GM10266 (cell line): Measurements from ENCODE around the gene BACH2.
"Not testable (repeated sequence)": the region's sequence is repeated elsewhere in the genome, so short reads cannot be mapped to it uniquely, and the experiment has no call there.

Experiments used
- DNase-seq: peaks from one replicate; pipeline ENCODE4 v3.0.0; 2012; ENCODE audit errors: extremely low spot score
- CTCF ChIP-seq: IDR thresholded peaks from 2 replicates; pipeline ENCODE4 v1.5.1; 2012; ENCODE audit warnings: mild to moderate bottlenecking, low read depth; ENCODE audit not compliant: control insufficient read depth, insufficient read depth; ENCODE audit errors: missing control alignments

BACH2 gene

GRCh38 chr6:90035047-90035723 is 261.5 kb downstream of the BACH2 start:
- no peak for TF ChIP-seq CTCF
- no peak for DNase-seq

- no peak for TF ChIP-seq CTCF
- DNase-seq, result no peak
Observed at GRCh38 chr6:90033746-90034271, 262.8 kb downstream of the BACH2 start.

- DNase-seq, result not testable (repeated sequence)
Observed at GRCh38 chr6:90032489-90033212, 264.0 kb downstream of the BACH2 start.

- DNase-seq, result no peak
- no peak for TF ChIP-seq CTCF
Observed at GRCh38 chr6:90028995-90029635, 267.5 kb downstream of the BACH2 start.

- DNase-seq, result no peak
- no peak for TF ChIP-seq CTCF
Observed at GRCh38 chr6:90028066-90028778, 268.4 kb downstream of the BACH2 start.

GRCh38 chr6:90026216-90026615 is 270.4 kb downstream of the BACH2 start:
- no peak for TF ChIP-seq CTCF
- DNase-seq, result no peak

- TF ChIP-seq CTCF, result no peak
- DNase-seq, result no peak
Observed at GRCh38 chr6:90025523-90026061, 271.1 kb downstream of the BACH2 start.
